Gastrocnemius medialis (tissue), 4 donors: Measurements from ENCODE around the gene NDUFB8. TPM values are rescaled to one million over a fixed set of nuclear protein-coding genes. Genes with fewer than 3 reads are reported as not detected.

Source experiments
- ATAC-seq, 2 donors: fragments of 150-250 bp; one replicate each; pipeline ENCODE4 v1.9.1; 2016
- DNase-seq, 2 donors: peaks; one replicate each; pipeline ENCODE4 v3.0.0-alpha.2; 2019
- H3K27ac ChIP-seq, 4 donors: fragments of 200-600 bp; sonication (generic); 1 replicate in 1 of 4; 2 replicates in 3 of 4; pipeline ENCODE4 v1.5.1; 2016 to 2018; ENCODE audit warnings: mild to moderate bottlenecking in 2 of 4, moderate library complexity in 1 of 4
- H3K27me3 ChIP-seq, 3 donors: fragments of 200-600 bp; sonication (generic) in 2 of 3; 1 replicate in 1 of 3; 2 replicates in 2 of 3; pipeline versions ENCODE4 v1.5.1 to v1.6.0; 2016 to 2019; ENCODE audit warnings: mild to moderate bottlenecking in 1 of 3, moderate library complexity in 1 of 3
- H3K36me3 ChIP-seq, 2 donors: fragments of 200-600 bp; sonication (generic) in 1 of 2; one replicate each; pipeline ENCODE4 v1.5.1; 2017 to 2018
- H3K4me1 ChIP-seq, 2 donors: fragments of 200-600 bp; sonication (generic) in 1 of 2; one replicate each; pipeline ENCODE4 v1.5.1; 2016 to 2017; ENCODE audit warnings: mild to moderate bottlenecking in 2 of 2
- H3K4me3 ChIP-seq, 4 donors: fragments of 200-600 bp; sonication (generic) in 3 of 4; 1 replicate in 1 of 4; 2 replicates in 3 of 4; pipeline ENCODE4 v1.5.1; 2016 to 2019; ENCODE audit warnings: mild to moderate bottlenecking in 2 of 4
- H3K9me3 ChIP-seq, 3 donors: fragments of 200-600 bp; sonication (generic) in 2 of 3; 1 replicate in 1 of 3; 2 replicates in 2 of 3; pipeline ENCODE4 v1.5.1; 2016 to 2019
- POLR2A ChIP-seq, 2 donors: fragments of 450-650 bp; IDR thresholded peaks; one replicate each; pipeline ENCODE4 v1.6.1; 2017; ENCODE audit warnings: antibody characterized with exemption in 2 of 2, mild to moderate bottlenecking in 2 of 2, moderate library complexity in 2 of 2
- in situ Hi-C, 4 donors: fragments of 200-750 bp; cut with MboI; loops; one replicate each; pipeline versions ENCODE4 v1.15.0 to v1.8.0; 2017; ENCODE audit warnings: low sequenced_read_pairs in 4 of 4
- intact Hi-C: fragments of 100-400 bp; cut with DNase I; formaldehyde crosslinking; loops from one replicate; pipeline ENCODE4 v1.15.1; 2023; ENCODE audit warnings: low total_unique reads
- total RNA-seq, 4 donors: library from RNA; depleted of rRNA; stranded (reverse); fragments of >200 nt; gene quantifications; one replicate each; pipeline versions ENCODE4 v1.1.0 to v1.2.3, GENCODE V29; 2016
- TF ChIP-seq, protein P1 (sequence below), 5 experiments: fragments of 450-650 bp in 3 of 5; fragments of 200-600 bp in 2 of 5; sonication (generic) in 2 of 5; IDR thresholded peaks in 4 of 5; conservative IDR thresholded peaks in 1 of 5; 1 replicate in 4 of 5; 2 replicates in 1 of 5; pipeline ENCODE4 v1.5.1; 2016 to 2019; ENCODE audit warnings: antibody characterized with exemption in 5 of 5, mild to moderate bottlenecking in 3 of 5, moderate library complexity in 3 of 5

NDUFB8 gene
- total RNA-seq, 4 donors from 2014 or later: 170 to 229 (median 219) TPM

DNA sequence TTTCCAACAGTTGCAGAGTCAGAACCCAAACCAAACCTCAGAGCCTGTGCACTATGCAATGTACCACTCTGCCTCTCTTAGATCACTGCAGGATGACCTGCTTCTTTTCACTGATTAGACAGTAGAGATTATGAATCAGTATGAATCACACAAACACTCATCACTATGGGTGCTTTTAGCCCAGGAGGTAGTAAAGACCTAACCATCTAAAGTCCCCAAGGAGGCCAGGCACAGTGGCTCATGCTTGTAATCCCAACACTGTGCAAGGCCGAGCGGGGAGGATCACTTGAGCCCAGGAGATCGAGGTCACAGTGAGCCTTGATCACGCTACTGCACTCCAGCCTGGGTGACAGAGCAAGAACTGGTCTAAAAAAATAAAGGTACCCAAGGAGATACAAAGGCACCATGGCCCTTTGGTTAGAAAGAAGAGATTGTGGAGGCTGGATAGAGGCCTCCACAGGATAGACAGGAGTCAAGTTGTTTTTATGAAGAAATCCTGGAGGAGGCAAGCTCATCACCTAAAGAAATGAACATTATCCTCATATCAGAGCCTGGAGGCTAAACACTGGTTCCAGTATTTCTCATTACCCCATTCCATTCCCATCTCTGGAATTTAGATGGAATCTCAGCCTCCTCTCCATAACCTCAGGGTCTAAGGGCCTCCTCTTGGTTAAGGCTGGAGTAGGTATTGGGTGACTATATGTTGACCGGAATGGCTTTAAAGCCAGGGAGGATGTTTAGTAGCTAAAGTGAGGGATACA, 22.9 kb downstream of the NDUFB8 start:
- Histone ChIP-seq H3K4me3 (no peak overlapping the region), H3K9me3 (no peaks in the 10 kb centered on the region), H3K36me3 (peaks cover 0 to 28% of the 10 kb centered on the region in 2 donors), H3K27ac (no peak overlapping the region), H3K4me1 (no peaks in the 10 kb centered on the region), H3K27me3 (no peaks in the 10 kb centered on the region)
- no peak for TF ChIP-seq POLR2A (IDR thresholded peaks at IDR 0.05)
- TF ChIP-seq, protein P1, sequence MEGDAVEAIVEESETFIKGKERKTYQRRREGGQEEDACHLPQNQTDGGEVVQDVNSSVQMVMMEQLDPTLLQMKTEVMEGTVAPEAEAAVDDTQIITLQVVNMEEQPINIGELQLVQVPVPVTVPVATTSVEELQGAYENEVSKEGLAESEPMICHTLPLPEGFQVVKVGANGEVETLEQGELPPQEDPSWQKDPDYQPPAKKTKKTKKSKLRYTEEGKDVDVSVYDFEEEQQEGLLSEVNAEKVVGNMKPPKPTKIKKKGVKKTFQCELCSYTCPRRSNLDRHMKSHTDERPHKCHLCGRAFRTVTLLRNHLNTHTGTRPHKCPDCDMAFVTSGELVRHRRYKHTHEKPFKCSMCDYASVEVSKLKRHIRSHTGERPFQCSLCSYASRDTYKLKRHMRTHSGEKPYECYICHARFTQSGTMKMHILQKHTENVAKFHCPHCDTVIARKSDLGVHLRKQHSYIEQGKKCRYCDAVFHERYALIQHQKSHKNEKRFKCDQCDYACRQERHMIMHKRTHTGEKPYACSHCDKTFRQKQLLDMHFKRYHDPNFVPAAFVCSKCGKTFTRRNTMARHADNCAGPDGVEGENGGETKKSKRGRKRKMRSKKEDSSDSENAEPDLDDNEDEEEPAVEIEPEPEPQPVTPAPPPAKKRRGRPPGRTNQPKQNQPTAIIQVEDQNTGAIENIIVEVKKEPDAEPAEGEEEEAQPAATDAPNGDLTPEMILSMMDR (IDR thresholded peaks at IDR 0.05 in 4 of 5, conservative IDR thresholded peaks at IDR 0.05 in 1 of 5): no peak
- intact Hi-C loops: no loop called here
- in situ Hi-C loops: loop anchor here in 1 of 4 donors (25.0 kb wide), 1 partner anchor 169 kb away; the partner anchor contains the start of genes PKD2L1 and SCD
- no peak for DNase-seq
- no peak for ATAC-seq

DNA sequence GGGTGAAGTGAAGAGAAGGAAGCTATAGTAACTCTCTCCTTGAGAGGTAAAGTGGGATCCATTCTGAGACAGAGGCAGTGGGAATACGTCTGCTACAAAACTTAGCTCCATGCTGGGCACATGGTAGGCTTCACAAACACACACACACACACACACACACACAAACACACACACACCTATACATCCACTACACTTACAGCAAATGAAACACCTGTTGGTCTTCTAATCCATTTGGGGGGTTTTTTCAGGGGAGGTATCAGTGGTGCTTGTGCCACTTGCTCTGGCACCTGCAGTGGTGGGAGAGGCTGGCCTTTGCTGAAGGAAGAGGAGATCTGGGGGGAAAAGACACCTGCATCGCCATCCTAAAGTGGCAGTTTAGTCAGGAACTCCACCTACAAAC, 24.5 kb downstream of the NDUFB8 start:
- TF ChIP-seq, protein P1 (IDR thresholded peaks at IDR 0.05 in 4 of 5, conservative IDR thresholded peaks at IDR 0.05 in 1 of 5): no peak
- no peak for TF ChIP-seq POLR2A (IDR thresholded peaks at IDR 0.05)
- H3K36me3 ChIP-seq: peaks cover 0 to 36% of the 10 kb centered on the region in 2 donors
- no peak for ATAC-seq
- in situ Hi-C loops (loop anchor here in 1 of 4 donors (25.0 kb wide), 1 partner anchor 168 kb away; the partner anchor contains the start of genes PKD2L1 and SCD), intact Hi-C loops (no loop called here)
- no peaks in the 10 kb centered on the region for H3K27me3 ChIP-seq
- DNase-seq: no peak
- H3K4me3 ChIP-seq: no peak overlapping the region
- no peaks in the 10 kb centered on the region for H3K9me3 ChIP-seq
- no peaks in the 10 kb centered on the region for H3K4me1 ChIP-seq
- H3K27ac ChIP-seq: no peak overlapping the region

DNA sequence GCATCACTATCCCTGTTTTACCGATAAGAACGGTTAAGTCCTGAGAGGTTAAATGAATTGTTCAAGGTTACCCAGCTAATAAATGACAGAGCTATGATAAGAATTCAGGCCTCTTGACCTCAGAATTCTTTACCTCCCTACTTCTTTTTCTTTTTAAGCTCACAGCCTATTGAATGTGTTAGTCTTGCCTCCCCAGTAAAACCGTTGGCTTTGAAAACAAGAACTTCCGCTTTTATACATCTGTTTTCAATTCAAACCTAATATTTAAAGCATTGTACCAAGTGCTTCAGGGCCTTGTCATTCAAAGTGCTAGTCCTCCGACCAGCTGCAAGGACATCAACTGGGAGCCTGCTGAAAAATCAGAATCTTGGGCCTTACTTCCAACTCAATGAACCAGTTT, 25.6 kb downstream of the NDUFB8 start:
- Histone ChIP-seq H3K27ac (no peak overlapping the region), H3K4me3 (no peak overlapping the region), H3K4me1 (no peaks in the 10 kb centered on the region), H3K9me3 (no peaks in the 10 kb centered on the region), H3K36me3 (peaks cover 0 to 47% of the 10 kb centered on the region in 2 donors), H3K27me3 (no peaks in the 10 kb centered on the region)
- ATAC-seq: no peak
- intact Hi-C loops: no loop called here
- no peak for DNase-seq
- TF ChIP-seq, protein P1 (IDR thresholded peaks at IDR 0.05 in 4 of 5, conservative IDR thresholded peaks at IDR 0.05 in 1 of 5): no peak
- TF ChIP-seq POLR2A (IDR thresholded peaks at IDR 0.05): no peak
- in situ Hi-C loops: loop anchor here in 1 of 4 donors (25.0 kb wide), 1 partner anchor 167 kb away; the partner anchor contains the start of genes PKD2L1 and SCD

DNA sequence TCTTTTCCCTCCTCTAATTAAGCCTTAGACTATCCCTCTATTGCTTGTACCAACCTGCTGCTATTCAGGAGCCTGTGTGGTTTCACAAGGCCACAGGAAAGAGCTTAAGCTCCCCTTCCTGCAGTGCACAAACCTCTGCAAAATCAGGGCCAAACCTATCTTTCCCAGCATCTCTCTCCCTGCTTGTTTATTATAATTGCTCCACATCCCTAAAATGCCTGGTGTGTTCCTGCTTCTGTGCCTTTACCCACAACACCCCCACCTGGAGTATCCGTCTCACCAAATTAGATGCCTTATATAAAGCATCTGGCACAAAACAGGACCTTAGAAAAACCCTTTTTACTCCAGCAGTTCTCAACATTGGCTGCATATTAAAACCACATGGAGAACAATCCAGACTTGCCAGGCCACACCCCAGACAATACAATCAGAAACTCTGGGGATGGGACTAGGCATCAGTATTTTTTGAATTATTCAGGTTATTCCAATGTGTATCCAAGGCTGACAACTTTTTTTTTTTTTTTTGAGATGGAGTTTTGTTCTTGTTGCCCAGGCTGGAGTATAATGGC, 26.7 kb downstream of the NDUFB8 start:
- no peak for ATAC-seq
- no peak overlapping the region for H3K27ac ChIP-seq
- H3K36me3 ChIP-seq: peaks cover 0 to 57% of the 10 kb centered on the region in 2 donors
- TF ChIP-seq, protein P1 (IDR thresholded peaks at IDR 0.05 in 4 of 5, conservative IDR thresholded peaks at IDR 0.05 in 1 of 5): no peak
- TF ChIP-seq POLR2A (IDR thresholded peaks at IDR 0.05): no peak
- intact Hi-C loops (no loop called here), in situ Hi-C loops (loop anchor here in 1 of 4 donors (25.0 kb wide), 1 partner anchor 166 kb away; the partner anchor contains the start of genes PKD2L1 and SCD)
- no peak overlapping the region for H3K4me3 ChIP-seq
- DNase-seq: no peak
- no peaks in the 10 kb centered on the region for H3K9me3 ChIP-seq
- H3K4me1 ChIP-seq: no peaks in the 10 kb centered on the region
- no peaks in the 10 kb centered on the region for H3K27me3 ChIP-seq
